A673 (cell line): ENCODE data around the gene FOXP2.

Experiments used
- CTCF ChIP-seq: fragments of 300-800, 200-600 bp; sonication (generic); conservative IDR thresholded peaks from 2 replicates; pipeline ENCODE4 v1.5.1; 2017; ENCODE audit warnings: low read depth, mild to moderate bottlenecking, antibody characterized with exemption, low read length, moderate library complexity, mixed read lengths
- EZH2 ChIP-seq: fragments of 200-600 bp; sonication (generic); IDR thresholded peaks from 2 replicates; pipeline ENCODE4 v1.6.1; 2017; ENCODE audit warnings: borderline replicate concordance, low read depth, mild to moderate bottlenecking, mixed read lengths, antibody characterized with exemption, low read length; ENCODE audit not compliant: poor library complexity, severe bottlenecking

- TF ChIP-seq CTCF, result no peak
- no peak for TF ChIP-seq EZH2
These were observed 18.1 kb downstream of the FOXP2 start for GRCh38 chr7:114432703-114433102.
